Motor neuron (in vitro differentiated cells): ENCODE results near the gene RTN4RL1. TPM values are rescaled to one million over a fixed set of nuclear protein-coding genes. Genes with fewer than 3 reads are reported as not detected.

Experiments
- ATAC-seq, 8 experiments: fragments of 200-7000 bp; cut with Tn5 transposase; replicated peaks in 6 of 8; 2 replicates each; pipeline ENCODE4 v1.8.0; 2021; ENCODE audit warnings: mild to moderate bottlenecking in 8 of 8, moderate library complexity in 8 of 8
- H3K27ac ChIP-seq, 2 donors: fragments of 250-450 bp; sonication (Bioruptor Pico); 2 replicates each; pipeline ENCODE4 v1.9.0; 2021; ENCODE audit warnings: antibody characterized with exemption in 2 of 2, mild to moderate bottlenecking in 2 of 2, moderate library complexity in 1 of 2
- H3K4me1 ChIP-seq, 2 donors: fragments of 250-450 bp; sonication (Bioruptor Pico); replicated peaks in 1 of 2; 2 replicates each; pipeline ENCODE4 v1.6.1; 2021; ENCODE audit warnings: antibody characterized with exemption in 2 of 2, mild to moderate bottlenecking in 2 of 2, moderate library complexity in 1 of 2
- H3K4me3 ChIP-seq, 5 donors: fragments of 250-450 bp; sonication (Bioruptor Pico); 2 replicates each; pipeline ENCODE4 v1.9.0; 2021; ENCODE audit warnings: antibody characterized with exemption in 5 of 5, mild to moderate bottlenecking in 5 of 5, moderate library complexity in 4 of 5
- WGBS, 10 experiments: fragments of 450-650 bp; shearing (Covaris generic); methylation state at CpG; one replicate each; pipeline ENCODE4 v1.0.0; 2022; 5-methylcytosine and 5-hydroxymethylcytosine counted together
- in situ Hi-C, 9 experiments: fragments of 400-800 bp; cut with MboI; loops; one replicate each; pipeline ENCODE4 v1.15.0; 2021; ENCODE audit warnings: low sequenced_read_pairs in 9 of 9, low pct_unique_long_range_greater_than_20kb in 2 of 9; ENCODE audit not compliant: unreplicated experiment in 9 of 9
- total RNA-seq, 8 experiments: library from RNA; unstranded; fragments of 300-600 nt; gene quantifications; 2 replicates each; pipeline versions ENCODE4 v1.2.3 to v1.2.4, GENCODE V29; 2022

Gene RTN4RL1
- total RNA-seq, 8 experiments from 2014 or later = 0.41 to 3.6 (median 1.6) TPM

- no peaks in the 10 kb centered on the region for H3K4me1 ChIP-seq
- H3K4me3 ChIP-seq = no peak overlapping the region
- no peak overlapping the region for H3K27ac ChIP-seq
- 81 to 100% (median 96%) methylated on average over 1 to 10 of the region's 14 CpGs for WGBS, 10 experiments
- in situ Hi-C loops = loop anchor here in 1 of 9 experiments (25.0 kb wide), 1 partner anchor 374 kb away; no protein-coding TSS in a partner anchor
- ATAC-seq = no peak
These were observed 136.4 kb downstream of the RTN4RL1 start for GRCh38 chr17:1888741-1889140.

Other genes starting within 250 kb of the RTN4RL1 start
- 10 to 100 TPM in 4 of 8 experiments, 1 to 10 TPM in 4; 5.4 to 16.6 (median 9.8) TPM for gene SMYD4, start 195.4 kb downstream of the RTN4RL1 start, total RNA-seq
- gene RPA1, start 195.3 kb downstream of the RTN4RL1 start, total RNA-seq = 10 to 100 TPM in 6 of 8 experiments, 1 to 10 TPM in 2; 7.9 to 52.8 (median 16.9) TPM
- gene DPH1, start 4.8 kb upstream of the RTN4RL1 start, total RNA-seq = 100 to 1,000 TPM in 1 of 8 experiments, 10 to 100 TPM in 7; 15.3 to 113 (median 29.0) TPM
- 10 to 100 TPM; 10.1 to 28.5 (median 20.2) TPM for gene OVCA2, start 16.7 kb upstream of the RTN4RL1 start, total RNA-seq
- 10 to 100 TPM in 4 of 8 experiments, 1 to 10 TPM in 2, under 1 TPM in 2; 0.71 to 24.0 (median 6.7) TPM for gene HIC1, start 29.8 kb upstream of the RTN4RL1 start, total RNA-seq